NOMO-1 (cell line): ENCODE data around the gene C11orf52.

Experiments
- DNase-seq, 2 experiments: peaks; one replicate each; lab custom pipeline; 2025; ENCODE audit not compliant: unreplicated experiment in 2 of 2; lab: John Stamatoyannopoulos, UW

The C11orf52 gene

GRCh38 chr11:111969344-111969743 lies 50.6 kb downstream of the C11orf52 start:
- no peak for DNase-seq

GRCh38 chr11:111974446-111974845 lies 55.7 kb downstream of the C11orf52 start:
- no peak for DNase-seq

GRCh38 chr11:111975076-111975806 lies 56.5 kb downstream of the C11orf52 start:
- no peak for DNase-seq

DNA sequence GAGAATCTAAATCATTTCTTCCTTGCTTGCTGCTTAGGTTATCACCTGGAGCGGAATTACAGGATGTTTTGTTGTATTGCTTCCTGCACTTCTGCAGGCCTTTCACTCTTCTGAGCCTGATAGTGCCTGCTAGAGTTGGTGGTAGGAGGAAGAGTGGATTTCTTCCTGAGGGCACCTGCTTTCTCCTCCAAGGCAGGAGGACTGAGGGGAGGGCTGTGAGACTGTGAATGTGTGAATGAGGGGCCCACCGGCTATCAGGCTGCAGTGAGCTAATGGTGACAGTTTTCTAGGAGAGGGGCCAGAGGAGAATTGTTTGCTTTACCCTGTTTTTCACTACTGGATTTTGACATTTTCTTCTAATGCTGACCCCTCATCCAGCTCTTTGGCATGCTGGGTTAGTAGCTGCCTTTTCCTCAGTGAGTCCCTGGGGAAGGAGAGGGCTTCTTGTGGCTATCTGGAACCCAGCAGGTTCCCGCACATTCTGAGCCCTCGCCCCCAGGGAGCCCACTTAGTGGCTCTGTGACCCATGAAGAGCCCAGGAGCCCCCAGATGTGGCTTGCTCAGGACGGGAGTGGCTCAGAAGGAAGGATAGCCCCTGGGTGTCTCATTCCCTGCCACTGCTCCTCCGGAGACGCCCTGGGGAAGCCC lies 57.5 kb downstream of the C11orf52 start:
- no peak for DNase-seq
